Caki2 (cell line): ENCODE measurements around the gene BEAN1. TPM values are rescaled to one million over a fixed set of nuclear protein-coding genes. Genes with fewer than 3 reads are reported as not detected.
"Not testable (repeated sequence)": the region's sequence is repeated elsewhere in the genome, so short reads cannot be mapped to it uniquely, and the experiment has no call there.

Source experiments
- DNase-seq: peaks from one replicate; pipeline ENCODE4 v3.0.0-alpha.2; 2015; ENCODE audit warnings: low read depth
- in situ Hi-C: cut with HindIII; loops from 2 replicates; pipeline ENCODE4 v1.10.0; 2016; ENCODE audit warnings: low sequenced_read_pairs, low pct_unique_long_range_greater_than_20kb, mixed read lengths
- total RNA-seq: library from RNA; depleted of rRNA; stranded (reverse); fragments of >200 nt; shearing (Covaris generic); gene quantifications from 2 replicates; pipeline ENCODE4 v1.2.3, GENCODE V29; 2014; ENCODE audit warnings: low replicate concordance

Gene BEAN1
- total RNA-seq, 1 experiment from 2014 or later, result 1.9 TPM

DNA sequence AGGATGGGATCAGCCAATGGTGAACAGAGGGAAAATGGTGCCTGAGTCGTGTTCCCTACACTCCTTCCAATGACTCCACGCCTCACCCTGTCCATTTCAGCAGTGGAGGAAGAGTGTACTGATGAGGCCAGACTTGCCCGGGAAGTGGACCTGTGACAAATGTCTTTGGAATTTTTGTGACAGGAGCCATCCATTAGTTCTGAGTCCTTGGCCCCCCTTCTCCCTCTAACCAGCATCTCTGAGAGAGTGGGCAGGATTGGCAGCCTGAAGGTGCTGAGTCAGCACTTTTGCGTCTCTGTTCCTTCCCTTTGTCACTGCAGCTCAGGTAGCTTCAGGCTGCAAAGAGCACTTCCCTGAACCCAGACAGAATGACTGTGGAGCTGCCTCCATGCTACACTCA lies 30.8 kb downstream of the BEAN1 start:
- in situ Hi-C loops, result no loop called here
- DNase-seq, result peak; percentile 62

DNA sequence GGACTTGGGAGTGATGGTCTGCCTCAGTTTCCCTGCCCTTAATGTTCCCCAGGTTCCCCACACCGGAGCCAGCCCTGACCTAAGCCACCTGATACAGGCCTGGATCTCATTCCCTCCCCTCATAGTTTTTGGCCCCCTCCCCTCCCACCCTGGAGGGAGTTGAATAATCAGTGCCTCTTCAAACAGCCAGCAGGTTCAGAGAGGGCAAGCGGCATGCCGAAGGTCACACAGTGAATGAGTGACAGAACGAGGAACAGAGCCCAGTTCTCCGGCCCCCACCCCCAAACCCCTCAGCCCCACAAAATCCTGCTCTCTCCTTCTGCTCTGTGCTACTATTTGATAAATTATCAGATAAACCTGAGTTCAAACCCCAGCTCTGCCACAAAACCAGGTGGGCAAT lies 31.2 kb downstream of the BEAN1 start:
- DNase-seq, result no peak
- in situ Hi-C loops, result no loop called here

DNA sequence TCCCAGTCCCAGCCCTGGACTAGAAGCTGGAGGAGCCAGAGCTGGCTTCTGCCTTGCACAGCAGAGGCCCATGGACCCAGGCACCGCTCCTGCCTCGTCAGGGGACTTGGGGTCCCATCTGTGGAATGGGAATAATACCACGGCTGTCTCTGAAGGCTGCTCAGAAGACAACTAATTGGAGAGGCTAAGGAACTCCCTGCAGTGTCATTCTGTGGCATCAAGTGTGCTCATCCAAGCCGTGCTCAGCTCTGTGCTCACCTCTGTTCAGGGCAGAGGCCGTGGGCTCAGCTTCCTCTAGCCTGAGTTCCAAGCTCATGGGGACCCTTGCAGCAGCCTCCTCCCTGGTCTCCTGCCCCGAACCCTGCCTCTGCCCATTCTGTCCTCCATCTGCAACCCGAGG lies 31.8 kb downstream of the BEAN1 start:
- no peak for DNase-seq
- in situ Hi-C loops, result no loop called here

DNA sequence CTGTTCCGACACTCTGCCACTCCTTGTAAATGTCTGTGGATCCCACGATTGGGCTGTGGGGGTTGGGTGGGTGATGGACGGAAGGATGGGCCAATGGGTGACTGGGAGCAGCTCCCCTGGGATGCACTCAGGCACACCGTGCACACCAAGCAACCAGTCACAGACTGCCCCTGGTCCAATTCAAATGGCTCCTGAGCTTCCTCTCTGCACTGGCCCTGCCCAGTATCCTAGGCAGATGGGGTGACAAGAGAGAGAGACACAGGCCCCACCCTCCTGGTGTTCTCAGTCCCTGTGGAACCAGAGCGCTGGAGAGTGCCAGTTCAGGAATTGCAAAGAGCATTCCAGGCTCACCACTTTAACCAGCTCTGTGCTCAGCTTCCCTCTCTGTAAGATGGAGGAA lies 32.8 kb downstream of the BEAN1 start:
- in situ Hi-C loops, result no loop called here
- no peak for DNase-seq

DNA sequence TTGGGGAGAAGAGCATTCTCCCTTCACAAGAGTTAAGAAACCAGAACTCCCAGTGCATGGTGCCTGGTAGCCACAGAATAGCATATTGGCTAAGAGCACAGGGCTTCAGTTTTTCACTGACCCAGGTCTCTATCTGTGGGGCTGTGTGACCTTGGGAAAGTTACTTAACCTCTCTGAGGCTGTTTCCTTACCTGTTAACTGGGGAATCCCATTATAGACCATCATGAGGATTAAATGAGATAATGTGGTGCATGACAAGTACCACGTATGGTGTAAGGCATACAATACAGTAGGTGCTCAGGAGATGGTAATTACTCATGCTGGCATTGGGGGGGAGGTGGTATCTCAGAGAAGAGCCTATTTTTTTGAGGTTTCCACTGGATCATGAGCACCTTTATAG lies 33.6 kb downstream of the BEAN1 start:
- DNase-seq, result no peak
- in situ Hi-C loops, result no loop called here

DNA sequence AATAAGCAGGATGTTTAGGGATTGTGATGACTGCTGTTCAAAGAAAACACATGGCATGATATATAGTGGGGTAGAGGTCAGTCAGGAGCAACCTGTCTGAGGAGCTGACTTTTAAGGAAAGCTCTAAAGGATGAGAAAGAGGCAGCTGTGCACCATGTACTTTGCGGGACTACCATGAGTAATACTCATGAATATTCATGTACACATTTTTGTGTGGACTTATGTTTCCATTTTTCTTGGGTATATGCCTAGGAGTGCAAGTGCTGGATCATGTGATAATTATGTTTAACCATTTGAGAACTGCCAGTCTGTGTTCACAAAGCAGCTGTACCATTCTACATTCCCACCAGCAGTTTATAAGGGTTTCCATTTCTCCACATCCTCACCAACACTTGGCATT lies 35.8 kb downstream of the BEAN1 start:
- in situ Hi-C loops, result no loop called here
- DNase-seq, result no peak

DNA sequence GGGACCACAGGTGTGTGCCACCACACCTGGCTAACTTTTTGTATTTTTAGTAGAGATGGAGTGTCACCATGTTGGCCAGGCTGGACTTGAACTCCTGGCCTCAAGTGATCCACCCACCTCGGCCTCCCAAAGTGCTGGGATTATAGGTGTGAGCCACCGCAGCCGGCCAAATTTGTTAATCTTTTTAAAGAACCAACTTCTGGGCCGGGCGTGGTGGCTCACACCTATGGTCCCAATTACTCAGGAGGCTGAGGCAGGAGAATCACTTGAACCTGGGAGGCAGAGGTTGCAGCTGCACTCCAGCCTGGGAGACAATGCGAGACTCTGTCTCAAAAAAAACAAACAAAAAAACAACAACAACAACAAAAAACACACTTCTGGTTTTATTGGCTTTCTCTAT lies 38.9 kb downstream of the BEAN1 start:
- in situ Hi-C loops, DNase-seq: not testable (repeated sequence)

DNA sequence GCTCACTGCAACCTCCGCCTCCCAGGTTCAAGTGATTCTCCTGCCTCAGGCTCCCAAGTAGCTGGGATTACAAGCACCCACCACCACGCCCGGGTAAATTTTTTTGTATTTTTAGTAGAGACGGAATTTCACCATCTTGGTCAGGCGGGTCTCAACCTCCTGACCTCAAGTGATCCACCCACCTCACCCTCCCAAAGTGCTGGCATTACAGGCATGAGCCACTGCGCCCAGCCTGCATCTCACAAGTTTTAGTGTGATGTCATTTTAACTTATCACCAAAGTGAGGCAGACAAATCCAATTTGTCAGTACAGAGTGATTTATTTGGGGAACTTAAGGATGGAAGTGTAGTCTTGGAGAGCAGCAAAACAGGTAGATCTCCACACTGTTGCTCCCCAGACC lies 39.5 kb downstream of the BEAN1 start:
- DNase-seq, in situ Hi-C loops: not testable (repeated sequence)

DNA sequence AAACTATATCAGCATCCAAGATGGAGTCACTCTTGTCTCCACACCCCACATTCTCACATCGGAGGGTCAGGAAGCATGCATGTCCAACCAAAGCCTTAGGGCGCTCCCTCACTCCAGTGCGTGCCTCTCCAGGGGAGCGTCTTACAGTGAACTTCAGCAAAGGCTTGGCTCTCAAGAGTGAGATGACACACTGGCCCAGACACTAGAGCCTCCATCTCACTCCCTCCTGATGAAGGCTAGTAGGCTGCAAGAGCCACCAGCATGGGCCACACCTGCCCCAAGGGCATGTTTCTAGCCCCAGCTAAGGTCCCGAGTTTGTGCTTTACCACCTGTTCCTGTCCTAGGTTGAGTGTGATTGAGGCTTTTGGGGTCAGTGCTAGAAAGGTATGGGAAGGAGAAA lies 40.5 kb downstream of the BEAN1 start:
- in situ Hi-C loops, result no loop called here
- no peak for DNase-seq

DNA sequence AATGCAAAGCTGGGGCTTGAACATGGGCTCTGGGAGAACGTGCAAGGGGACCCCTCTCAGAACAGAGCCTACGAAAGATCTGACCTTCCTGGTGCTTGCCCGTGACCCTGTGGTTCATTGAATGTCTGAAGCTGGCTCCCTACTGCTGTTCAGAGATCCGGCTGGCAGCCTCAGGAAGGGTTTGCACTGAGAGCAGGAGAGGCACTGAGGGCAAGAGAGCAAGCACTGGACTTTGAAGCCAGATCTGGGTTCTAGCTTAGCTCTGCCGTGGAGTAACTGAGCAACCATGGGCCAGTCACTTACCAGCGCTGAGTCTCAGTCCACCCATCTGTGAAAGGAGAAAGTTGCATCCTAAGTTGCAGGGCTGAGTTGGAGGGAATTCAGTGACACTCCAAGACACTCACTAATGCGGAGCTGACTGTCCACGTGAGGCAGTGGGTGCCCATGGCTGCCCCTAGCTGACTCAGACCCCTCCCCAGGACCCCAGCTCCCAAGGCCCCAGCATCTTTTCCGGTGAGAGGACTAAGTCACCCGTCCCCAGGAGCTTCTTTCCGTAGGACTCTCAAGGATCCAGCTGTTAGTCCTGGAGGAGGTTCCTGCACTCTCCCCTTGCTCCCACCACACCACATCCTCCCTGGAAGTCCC lies 41.3 kb downstream of the BEAN1 start:
- DNase-seq, result no peak
- in situ Hi-C loops, result no loop called here

DNA sequence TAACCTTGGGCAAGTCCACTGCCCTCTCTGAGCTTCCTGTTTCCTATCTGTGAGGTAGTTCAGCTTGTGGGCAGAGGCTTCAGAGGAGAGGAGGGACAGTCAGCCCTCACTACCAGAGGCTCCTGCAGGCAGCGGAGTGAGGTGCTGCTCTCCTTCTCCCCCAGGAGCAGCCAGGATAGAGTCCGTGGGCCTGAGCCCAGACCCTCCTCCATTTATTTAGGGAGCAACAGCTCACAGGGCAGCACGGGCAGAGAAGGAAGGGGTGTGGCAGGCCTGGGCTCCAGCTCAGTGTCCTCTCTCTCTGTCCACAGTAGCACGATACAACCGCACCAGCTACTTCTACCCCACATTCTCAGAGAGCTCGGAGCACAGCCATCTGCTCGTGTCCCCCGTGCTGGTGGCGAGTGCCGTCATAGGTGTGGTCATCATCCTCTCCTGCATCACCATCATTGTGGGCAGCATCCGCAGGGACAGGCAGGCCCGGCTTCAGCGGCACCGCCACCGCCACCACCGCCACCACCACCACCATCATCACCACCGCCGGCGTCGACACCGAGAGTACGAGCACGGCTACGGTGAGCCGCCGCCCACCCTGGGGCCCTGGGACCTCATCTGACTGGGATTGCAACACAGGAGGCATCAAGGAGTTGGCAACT lies 42.3 kb downstream of the BEAN1 start:
- in situ Hi-C loops, result no loop called here
- DNase-seq, result no peak

DNA sequence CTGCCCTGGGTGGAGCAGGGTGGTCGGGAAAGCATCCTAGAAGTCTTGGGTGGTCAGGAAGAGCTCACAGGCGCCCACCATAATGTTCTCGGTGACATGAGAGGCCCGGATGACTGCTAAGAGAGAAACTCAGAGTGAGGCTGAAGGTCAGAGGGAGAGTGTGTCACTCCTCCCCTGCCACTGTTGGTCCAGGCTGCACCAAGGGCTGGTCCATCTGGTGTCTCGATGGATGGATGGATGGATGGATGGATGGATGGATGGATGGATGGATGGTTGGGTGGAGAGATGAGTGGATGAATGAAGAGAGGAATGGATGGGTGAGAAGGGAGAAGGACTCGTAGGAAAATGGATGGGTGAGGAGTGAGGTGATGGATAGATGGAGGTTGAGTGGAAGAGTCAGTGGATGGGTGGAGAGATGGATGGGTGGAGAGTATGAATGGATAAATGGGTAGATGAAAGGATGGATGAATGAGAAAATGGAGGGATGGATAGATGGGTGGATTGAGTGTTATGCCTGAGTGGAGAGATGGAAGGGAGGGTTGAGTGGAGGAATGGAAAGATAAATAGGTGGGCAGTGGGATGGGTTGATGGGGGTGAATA lies 43.0 kb downstream of the BEAN1 start:
- in situ Hi-C loops, result no loop called here
- DNase-seq, result no peak

DNA sequence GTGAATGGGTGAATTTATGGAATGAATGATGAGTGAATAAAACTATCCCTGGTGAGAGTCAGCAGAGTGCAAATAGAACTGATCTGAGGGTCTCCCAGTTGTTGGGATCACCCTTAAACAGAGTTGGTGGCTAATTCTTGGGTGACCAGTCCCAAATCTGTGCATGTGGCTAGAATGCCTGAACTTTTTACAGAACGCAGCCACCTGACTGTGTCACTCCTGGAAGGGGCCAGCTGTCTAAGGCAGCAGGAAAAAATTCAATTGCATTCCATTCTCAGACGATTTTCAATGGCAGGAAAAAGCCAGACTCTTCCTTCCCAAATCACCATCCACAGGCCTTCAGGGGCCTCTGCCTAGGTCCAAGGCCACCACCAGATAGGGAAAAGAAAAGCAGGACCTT lies 43.5 kb downstream of the BEAN1 start:
- in situ Hi-C loops, result no loop called here
- no peak for DNase-seq

DNA sequence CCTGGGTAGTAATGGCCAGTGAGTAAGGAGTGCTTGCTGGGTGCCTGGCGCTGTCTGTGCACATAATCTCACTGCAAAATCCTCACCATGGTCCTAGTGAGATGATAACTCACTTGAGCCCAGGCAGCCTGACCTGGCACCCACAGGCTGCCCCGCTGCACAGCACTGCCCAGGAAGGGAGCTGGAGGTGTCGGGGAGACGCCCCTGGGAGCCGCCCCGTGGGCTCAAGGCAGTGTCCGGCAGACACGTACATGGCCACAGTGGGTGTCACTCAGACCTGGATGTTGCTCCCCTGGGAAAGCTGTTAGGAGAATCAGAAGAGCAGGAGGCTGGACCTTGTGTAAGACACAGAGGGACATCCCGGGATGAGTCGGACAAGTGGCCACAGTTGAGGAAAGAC lies 44.2 kb downstream of the BEAN1 start:
- in situ Hi-C loops, result no loop called here
- DNase-seq, result no peak

DNA sequence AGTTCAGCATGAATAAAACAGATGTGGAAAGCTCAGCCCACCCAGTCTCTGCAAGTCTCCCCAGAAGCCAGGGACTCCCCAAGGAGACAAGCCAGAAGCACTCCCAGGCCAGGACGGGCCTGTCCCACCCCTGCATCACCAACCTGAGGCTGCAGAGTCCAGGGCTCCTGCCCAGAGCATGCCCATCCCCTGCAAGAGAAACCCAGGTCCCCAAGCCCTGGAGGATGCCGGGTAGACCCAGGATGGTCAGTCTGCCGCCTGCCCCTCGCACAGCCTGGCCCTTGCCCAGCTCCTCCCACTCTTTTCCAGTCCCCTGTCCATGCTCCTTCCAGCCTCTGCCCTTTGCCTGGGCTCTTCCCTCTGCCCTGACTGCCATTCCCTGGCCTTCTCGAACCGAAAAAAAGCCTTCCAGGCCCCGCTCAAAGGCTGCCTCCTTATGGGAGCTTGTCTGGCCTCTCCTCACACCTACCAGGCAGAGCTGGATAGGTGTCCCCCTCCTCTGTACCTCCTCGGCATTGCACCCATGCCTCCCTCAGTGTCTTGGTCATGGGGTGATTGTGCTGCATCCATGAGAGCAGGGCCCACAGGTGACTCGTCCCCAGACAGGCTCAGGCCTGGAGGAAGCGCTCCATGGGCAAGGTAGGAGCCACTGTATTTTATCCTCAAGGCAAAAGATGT lies 44.8 kb downstream of the BEAN1 start:
- DNase-seq, result no peak
- in situ Hi-C loops, result no loop called here

DNA sequence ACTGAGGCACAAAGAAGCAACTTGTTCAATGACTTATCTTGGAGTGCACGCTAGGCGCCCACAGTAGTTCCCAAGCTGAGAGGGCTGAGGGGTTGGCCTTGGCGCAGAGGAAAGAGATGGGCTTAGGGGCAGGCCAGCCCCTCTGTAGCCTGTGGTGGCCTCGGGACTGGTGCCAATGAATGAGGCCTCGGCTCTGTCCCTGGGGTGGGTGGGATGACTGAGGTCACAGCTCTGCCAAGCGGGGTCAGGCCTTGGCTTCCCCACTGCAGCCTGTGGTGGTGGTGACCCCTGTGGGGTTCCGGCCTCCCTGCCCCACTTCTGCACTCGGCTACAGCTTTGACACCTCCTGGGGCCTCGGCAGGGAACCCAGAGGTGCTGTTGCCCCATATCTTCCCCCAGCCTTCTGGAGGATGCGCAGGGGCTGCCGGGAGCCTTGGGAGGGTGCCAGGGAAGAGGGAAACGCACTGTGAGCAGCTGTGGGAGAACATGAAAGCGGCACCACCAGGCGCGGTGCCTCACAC lies 46.0 kb downstream of the BEAN1 start:
- in situ Hi-C loops, result no loop called here
- no peak for DNase-seq

DNA sequence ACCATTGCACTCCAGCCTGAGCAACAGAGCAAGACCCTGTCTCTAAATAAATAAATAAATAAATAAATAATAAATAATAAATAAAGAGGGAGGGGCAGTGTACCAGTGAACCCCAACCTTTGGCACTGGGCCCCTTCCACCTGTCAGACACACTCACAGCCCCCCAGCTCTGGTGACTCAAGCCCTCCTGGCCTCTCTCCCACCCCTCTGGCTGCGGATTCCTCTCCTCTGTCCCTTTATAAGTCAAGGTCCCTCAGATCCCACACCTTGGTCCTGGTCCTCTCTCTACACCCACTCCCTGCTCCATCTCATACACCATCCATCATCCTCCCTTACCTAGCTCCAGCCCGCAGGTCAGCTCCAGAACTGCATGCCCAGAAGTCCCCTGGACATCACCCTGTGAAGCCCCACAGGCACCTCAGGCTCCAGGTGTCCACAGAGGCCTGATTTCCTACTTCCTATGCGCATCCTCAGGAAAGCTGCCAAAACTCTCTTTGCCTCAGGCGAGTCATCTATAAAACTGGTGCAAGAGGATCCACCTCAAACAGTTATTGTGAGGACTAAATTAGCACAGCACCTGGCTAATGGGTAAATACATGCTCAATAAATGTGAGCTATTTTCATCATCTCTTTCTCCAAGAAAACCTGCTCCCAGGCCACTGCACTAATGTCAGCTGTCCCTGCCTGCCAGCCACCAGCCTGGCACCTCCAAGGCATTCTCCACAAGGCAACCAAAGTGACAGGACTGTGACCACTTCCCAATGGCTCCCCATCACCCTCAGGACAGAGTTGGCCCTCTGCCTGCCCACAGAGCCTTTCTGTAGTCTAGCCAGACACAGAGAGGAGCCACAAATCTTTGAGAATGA lies 46.8 kb downstream of the BEAN1 start:
- no peak for DNase-seq
- in situ Hi-C loops, result no loop called here

DNA sequence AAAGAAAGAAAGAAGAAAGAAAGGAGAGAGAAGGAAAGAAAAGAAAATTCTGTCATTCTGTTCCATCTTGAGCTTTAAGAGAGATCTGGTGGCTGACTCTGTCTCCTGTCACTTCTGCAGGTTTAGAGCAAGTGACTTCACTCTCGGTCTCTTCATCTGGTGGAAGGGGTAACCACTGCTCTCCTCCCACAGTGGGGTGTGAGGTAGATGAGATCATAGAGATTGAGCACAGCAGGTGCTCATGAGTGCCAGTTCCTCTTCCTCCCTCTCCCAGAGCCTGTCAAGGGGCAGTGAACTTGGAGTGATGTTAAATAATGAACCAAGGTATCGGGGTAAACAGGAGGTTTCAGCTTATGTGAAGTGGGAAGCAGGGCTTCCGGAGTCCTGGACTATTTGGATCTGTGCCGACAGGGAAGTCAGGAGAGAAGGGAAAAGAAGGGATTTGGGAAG lies 47.7 kb downstream of the BEAN1 start:
- in situ Hi-C loops, result no loop called here
- DNase-seq, result no peak
